Keratinocyte (primary cell): Measurements from ENCODE around the gene NOTCH1.

ENCODE experiments used
- EZH2 ChIP-seq: IDR thresholded peaks from one replicate; pipeline ENCODE4 v1.6.1; 2012; ENCODE audit warnings: inconsistent platforms, mild to moderate bottlenecking, low read length, moderate library complexity
- TF ChIP-seq, protein P1 (sequence below), 3 experiments: IDR thresholded peaks in 1 of 3; conservative IDR thresholded peaks in 1 of 3; optimal IDR thresholded peaks in 1 of 3; 2 replicates in 2 of 3; 3 replicates in 1 of 3; pipeline versions ENCODE3 to v1.5.1; 2011; ENCODE audit warnings: low read length in 3 of 3, mild to moderate bottlenecking in 3 of 3, moderate library complexity in 2 of 3, control low read depth in 1 of 3, inconsistent platforms in 1 of 3; ENCODE audit not compliant: insufficient read depth in 2 of 3; ENCODE audit errors: extremely low read depth in 1 of 3

DNA sequence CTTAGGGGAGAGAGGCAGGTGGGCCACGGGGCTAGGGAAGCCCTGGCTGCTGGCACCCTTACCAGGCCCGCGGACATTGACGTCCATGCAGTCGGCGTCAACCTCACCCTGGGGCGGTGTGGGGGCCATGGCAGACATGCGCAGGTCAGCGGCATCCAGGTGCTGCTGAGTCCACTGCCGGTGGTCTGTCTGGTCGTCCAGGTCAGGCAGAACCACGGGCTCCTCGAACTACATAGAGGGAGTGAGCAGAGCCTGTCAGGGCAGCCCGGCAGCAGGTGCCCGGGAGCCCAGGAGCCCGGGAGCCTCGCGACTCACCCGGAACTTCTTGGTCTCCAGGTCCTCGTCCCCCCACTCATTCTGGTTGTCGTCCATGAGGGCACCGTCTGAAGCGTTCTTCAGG, 44.2 kb downstream of the NOTCH1 start:
- TF ChIP-seq, protein P1, sequence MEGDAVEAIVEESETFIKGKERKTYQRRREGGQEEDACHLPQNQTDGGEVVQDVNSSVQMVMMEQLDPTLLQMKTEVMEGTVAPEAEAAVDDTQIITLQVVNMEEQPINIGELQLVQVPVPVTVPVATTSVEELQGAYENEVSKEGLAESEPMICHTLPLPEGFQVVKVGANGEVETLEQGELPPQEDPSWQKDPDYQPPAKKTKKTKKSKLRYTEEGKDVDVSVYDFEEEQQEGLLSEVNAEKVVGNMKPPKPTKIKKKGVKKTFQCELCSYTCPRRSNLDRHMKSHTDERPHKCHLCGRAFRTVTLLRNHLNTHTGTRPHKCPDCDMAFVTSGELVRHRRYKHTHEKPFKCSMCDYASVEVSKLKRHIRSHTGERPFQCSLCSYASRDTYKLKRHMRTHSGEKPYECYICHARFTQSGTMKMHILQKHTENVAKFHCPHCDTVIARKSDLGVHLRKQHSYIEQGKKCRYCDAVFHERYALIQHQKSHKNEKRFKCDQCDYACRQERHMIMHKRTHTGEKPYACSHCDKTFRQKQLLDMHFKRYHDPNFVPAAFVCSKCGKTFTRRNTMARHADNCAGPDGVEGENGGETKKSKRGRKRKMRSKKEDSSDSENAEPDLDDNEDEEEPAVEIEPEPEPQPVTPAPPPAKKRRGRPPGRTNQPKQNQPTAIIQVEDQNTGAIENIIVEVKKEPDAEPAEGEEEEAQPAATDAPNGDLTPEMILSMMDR (optimal IDR thresholded peaks at IDR 0.05 in 1 of 3, IDR thresholded peaks at IDR 0.05 in 1 of 3, conservative IDR thresholded peaks at IDR 0.05 in 1 of 3; ENCODE audit: extremely low read depth in 1 of 3, insufficient read depth in 2 of 3, low read length in 3 of 3): no peak
- TF ChIP-seq EZH2: no peak
